Measurements from ENCODE around the gene KLHDC7B. TPM values are rescaled to one million over a fixed set of nuclear protein-coding genes. Genes with fewer than 3 reads are reported as not detected.

Gene KLHDC7B
- total RNA-seq, 1 donor from 2014 or later, result 5.2 TPM

DNA sequence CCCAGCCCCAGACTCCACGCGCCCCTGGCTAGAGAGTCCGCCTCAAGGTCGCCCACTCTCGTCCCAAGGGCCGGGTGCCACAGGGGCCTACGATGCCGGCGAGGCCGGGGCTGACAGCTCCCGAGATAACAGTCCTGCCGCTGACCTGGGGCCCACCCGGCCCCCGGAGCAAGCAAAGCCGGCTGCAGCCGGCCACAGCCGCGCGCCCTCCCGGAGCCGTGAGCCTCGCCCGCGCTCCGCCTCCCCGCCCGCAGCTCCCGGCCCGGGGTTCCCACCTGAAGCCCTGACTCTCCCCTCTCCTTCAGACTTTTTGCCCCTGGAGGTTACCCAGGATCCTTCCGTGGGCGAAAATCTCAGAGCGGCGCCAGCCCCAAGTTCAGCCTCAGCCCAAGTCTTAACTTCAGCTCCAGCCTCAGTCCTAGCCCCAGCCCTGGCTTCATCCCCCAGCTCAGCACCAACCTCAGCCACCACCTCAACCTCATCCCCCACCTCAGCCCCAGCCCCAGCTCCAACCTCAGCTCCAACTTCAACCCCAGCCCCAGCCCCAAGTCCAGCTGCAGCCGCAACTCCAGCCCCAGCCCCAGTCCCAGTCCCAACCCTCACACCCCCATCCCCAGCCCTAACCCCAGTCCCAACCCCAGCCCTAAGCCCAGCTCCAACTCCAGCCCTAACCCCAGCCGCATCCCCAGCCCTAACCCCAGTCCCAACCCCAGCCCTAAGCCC is 1.7 kb downstream of the KLHDC7B start:
- POLR2A ChIA-PET, result interaction anchor here (0.8 to 16.7 kb wide), 13 partner anchors 8 to 79 kb away, joined by 3 to 946 read pairs (median 8); partner anchors contain the start of genes CHKB, LMF2, NCAPH2 and SCO2
- H3K4me1 Mint-ChIP-seq, result peaks cover 39% of the 10 kb centered on the region
- H3K27me3 Mint-ChIP-seq, result no peaks in the 10 kb centered on the region
- no peak for DNase-seq
- TF ChIP-seq, protein P1, sequence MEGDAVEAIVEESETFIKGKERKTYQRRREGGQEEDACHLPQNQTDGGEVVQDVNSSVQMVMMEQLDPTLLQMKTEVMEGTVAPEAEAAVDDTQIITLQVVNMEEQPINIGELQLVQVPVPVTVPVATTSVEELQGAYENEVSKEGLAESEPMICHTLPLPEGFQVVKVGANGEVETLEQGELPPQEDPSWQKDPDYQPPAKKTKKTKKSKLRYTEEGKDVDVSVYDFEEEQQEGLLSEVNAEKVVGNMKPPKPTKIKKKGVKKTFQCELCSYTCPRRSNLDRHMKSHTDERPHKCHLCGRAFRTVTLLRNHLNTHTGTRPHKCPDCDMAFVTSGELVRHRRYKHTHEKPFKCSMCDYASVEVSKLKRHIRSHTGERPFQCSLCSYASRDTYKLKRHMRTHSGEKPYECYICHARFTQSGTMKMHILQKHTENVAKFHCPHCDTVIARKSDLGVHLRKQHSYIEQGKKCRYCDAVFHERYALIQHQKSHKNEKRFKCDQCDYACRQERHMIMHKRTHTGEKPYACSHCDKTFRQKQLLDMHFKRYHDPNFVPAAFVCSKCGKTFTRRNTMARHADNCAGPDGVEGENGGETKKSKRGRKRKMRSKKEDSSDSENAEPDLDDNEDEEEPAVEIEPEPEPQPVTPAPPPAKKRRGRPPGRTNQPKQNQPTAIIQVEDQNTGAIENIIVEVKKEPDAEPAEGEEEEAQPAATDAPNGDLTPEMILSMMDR (IDR thresholded peaks at IDR 0.05), result no peak
- peaks cover 3% of the 10 kb centered on the region for H3K36me3 Mint-ChIP-seq (ENCODE audit: low read depth)
- no peak for ATAC-seq (ENCODE audit: low read depth)
- peaks cover 2% of the 10 kb centered on the region for H3K9me3 Mint-ChIP-seq
- no peak overlapping the region for H3K4me3 Mint-ChIP-seq
- no peak overlapping the region for H3K27ac Mint-ChIP-seq
- intact Hi-C loops (cut with micrococcal nuclease), result loop anchor here (10.0 kb wide), 1 partner anchor 583 kb away; the partner anchor contains the start of gene PIM3
- CTCF ChIA-PET, result interaction anchor here (1.1 to 1.9 kb wide), 4 partner anchors 16 to 74 kb away, joined by 3 to 14 read pairs (median 8); partner anchors contain the start of genes SCO2 and SYCE3

DNA sequence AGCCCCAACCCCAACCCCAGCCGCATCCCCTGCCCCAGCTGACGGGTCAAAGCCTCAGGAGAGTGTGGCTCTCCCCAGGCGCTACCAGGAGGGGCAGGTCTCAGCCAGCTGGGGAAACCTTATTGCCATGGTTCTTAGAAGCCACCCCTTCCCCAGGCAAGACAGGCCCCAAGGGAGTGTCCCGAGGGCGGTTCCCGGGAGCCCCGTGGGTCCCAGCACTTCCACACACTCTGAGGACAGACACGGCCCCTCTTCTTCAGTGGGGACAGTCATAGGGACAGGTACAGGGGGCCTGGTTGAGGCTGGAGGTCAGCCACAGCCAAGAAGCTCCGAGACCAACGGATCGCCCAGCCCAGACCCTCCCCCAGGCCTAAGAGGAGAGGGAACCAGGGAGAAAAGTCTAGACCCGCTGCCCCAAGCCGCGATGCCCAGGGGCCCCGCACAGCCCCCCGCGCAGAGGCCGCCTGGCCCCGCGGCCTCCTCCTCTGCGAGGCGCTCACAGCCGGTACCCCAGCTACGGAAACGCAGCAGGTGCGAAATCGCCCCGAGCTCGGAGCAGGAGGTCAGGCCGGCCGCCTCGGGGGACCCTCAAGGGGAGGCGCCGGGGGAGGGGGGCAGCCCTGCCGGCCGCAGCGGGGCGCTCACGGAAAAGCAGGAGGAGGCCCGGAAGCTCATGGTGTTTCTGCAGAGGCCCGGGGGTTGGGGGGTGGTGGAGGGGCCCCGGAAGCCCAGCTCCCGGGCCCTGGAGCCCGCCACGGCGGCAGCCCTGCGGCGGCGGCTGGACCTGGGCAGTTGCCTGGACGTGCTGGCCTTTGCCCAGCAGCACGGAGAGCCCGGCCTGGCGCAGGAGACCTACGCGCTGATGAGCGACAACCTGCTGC is 2.6 kb downstream of the KLHDC7B start:
- POLR2A ChIA-PET, result interaction anchor here (0.7 to 16.7 kb wide), 15 partner anchors 9 to 80 kb away, joined by 3 to 946 read pairs (median 6); partner anchors contain the start of genes CHKB, LMF2, NCAPH2 and SCO2
- Mint-ChIP-seq H3K9me3 (no peaks in the 10 kb centered on the region), H3K27me3 (no peaks in the 10 kb centered on the region)

DNA sequence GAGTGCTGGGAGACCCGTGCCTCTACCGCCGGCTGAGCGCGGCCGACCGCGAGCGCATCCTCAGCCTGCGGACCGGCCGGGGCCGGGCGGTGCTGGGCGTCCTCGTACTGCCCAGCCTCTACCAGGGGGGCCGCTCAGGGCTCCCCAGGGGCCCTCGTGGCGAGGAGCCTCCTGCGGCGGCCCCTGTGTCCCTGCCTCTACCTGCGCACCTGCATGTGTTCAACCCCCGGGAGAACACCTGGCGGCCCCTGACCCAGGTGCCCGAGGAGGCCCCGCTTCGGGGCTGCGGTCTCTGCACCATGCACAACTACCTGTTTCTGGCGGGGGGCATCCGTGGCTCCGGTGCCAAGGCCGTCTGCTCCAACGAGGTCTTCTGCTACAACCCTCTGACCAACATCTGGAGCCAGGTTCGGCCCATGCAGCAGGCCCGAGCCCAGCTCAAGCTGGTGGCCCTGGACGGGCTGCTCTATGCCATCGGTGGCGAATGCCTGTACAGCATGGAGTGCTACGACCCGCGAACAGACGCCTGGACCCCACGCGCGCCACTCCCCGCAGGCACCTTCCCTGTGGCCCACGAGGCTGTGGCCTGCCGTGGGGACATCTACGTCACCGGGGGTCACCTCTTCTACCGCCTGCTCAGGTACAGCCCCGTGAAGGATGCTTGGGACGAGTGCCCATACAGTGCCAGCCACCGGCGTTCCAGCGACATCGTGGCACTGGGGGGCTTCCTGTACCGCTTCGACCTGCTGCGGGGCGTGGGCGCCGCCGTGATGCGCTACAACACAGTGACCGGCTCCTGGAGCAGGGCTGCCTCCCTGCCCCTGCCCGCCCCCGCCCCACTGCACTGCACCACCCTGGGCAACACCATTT is 3.5 kb downstream of the KLHDC7B start:
- Mint-ChIP-seq H3K27me3 (no peaks in the 10 kb centered on the region), H3K9me3 (no peaks in the 10 kb centered on the region), H3K4me3 (peak overlapping the region; percentile 75), H3K36me3 (ENCODE audit: low read depth) (no peaks in the 10 kb centered on the region), H3K4me1 (peaks cover 35% of the 10 kb centered on the region), H3K27ac (peak overlapping the region; percentile 71)
- CTCF ChIA-PET, result interaction anchor here (0.9 to 1.9 kb wide), 7 partner anchors 10 to 297 kb away, joined by 3 to 15 read pairs (median 8); partner anchors contain the start of genes SCO2 and SYCE3
- ATAC-seq (ENCODE audit: low read depth) (peak; percentile 25), DNase-seq (peak; percentile 26)
- POLR2A ChIA-PET, result interaction anchor here (0.9 to 16.7 kb wide), 8 partner anchors 10 to 81 kb away, joined by 5 to 946 read pairs (median 18); partner anchors contain the start of genes CHKB, LMF2, NCAPH2 and SCO2
- TF ChIP-seq, protein P1 (IDR thresholded peaks at IDR 0.05), result no peak
- intact Hi-C loops (cut with micrococcal nuclease), result loop anchor here (1.0 to 10.0 kb wide), 2 partner anchors 13 to 584 kb away; partner anchors contain the start of genes PIM3 and SYCE3

More for the DNA sequence above, 2.6 kb downstream of the KLHDC7B start:
- ATAC-seq (ENCODE audit: low read depth), result peak; percentile 45
- Mint-ChIP-seq H3K4me3 (peak overlapping the region; percentile 57), H3K27ac (peak overlapping the region; percentile 65), H3K36me3 (ENCODE audit: low read depth) (no peaks in the 10 kb centered on the region), H3K4me1 (peaks cover 35% of the 10 kb centered on the region)
- CTCF ChIA-PET, result interaction anchor here (0.9 to 1.9 kb wide), 7 partner anchors 9 to 296 kb away, joined by 3 to 15 read pairs (median 8); partner anchors contain the start of genes SCO2 and SYCE3
- TF ChIP-seq, protein P1 (IDR thresholded peaks at IDR 0.05), result no peak
- intact Hi-C loops (cut with micrococcal nuclease), result loop anchor here (1.0 to 10.0 kb wide), 2 partner anchors 14 to 583 kb away; partner anchors contain the start of genes PIM3 and SYCE3
- DNase-seq, result peak; percentile 60

DNA sequence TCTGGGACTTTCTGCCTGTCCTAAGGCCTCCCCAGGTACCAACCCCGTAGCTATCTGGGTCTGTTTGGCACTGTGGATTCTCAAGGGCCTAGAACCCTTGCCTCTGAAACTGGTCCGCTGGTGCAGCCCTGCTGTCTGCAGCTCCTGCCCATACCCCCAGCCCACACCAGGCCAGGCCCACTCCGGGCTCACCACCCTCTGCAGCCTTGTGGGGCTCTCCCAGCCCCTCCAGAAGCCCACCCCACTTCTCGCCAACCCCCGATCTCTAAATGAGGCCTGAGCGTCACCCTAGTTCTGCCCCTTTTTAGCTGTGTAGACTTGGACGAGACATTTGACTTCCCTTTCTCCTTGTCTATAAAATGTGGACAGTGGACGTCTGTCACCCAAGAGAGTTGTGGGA is 4.7 kb downstream of the KLHDC7B start:
- no peak for ATAC-seq (ENCODE audit: low read depth)
- DNase-seq, result no peak
- H3K4me1 Mint-ChIP-seq, result peaks cover 25% of the 10 kb centered on the region
- H3K9me3 Mint-ChIP-seq, result no peaks in the 10 kb centered on the region
- TF ChIP-seq, protein P1 (IDR thresholded peaks at IDR 0.05), result no peak
- no peaks in the 10 kb centered on the region for H3K36me3 Mint-ChIP-seq (ENCODE audit: low read depth)
- peak overlapping the region; percentile 48 for H3K4me3 Mint-ChIP-seq
- no peaks in the 10 kb centered on the region for H3K27me3 Mint-ChIP-seq
- ChIA-PET POLR2A (interaction anchor here (0.6 to 16.7 kb wide), 9 partner anchors 9 to 563 kb away, joined by 3 to 946 read pairs (median 4); partner anchors contain the start of genes CHKB, CPT1B, SCO2 and SYCE3), CTCF (interaction anchor here (0.9 to 1.1 kb wide), 2 partner anchors 11 to 24 kb away, joined by 3 read pairs; no protein-coding TSS in a partner anchor)
- intact Hi-C loops (cut with micrococcal nuclease), result no loop called here
- H3K27ac Mint-ChIP-seq, result peak overlapping the region; percentile 35
